ENCODE measurements around the gene TRAPPC11. TPM values are rescaled to one million over a fixed set of nuclear protein-coding genes. Genes with fewer than 3 reads are reported as not detected.
"Not testable (repeated sequence)": the region's sequence is repeated elsewhere in the genome, so short reads cannot be mapped to it uniquely, and the experiment has no call there.

TRAPPC11 gene
- total RNA-seq, 1 donor from 2014 or later = 31.6 TPM

- DNase-seq (ENCODE audit: low spot score) = no peak
Measured at GRCh38 chr4:183721207-183722081, 62.4 kb downstream of the TRAPPC11 start.

GRCh38 chr4:183722731-183723560 lies 63.9 kb downstream of the TRAPPC11 start:
- no peak for DNase-seq (ENCODE audit: low spot score)

- no peak for DNase-seq (ENCODE audit: low spot score)
Measured at GRCh38 chr4:183723561-183724228, 64.6 kb downstream of the TRAPPC11 start.

GRCh38 chr4:183725585-183725984 lies 66.5 kb downstream of the TRAPPC11 start:
- not testable (repeated sequence) for DNase-seq (ENCODE audit: low spot score)

- DNase-seq (ENCODE audit: low spot score) = no peak
Measured at GRCh38 chr4:183727482-183727881, 68.4 kb downstream of the TRAPPC11 start.

- no peak for DNase-seq (ENCODE audit: low spot score)
Measured at GRCh38 chr4:183728223-183729068, 69.4 kb downstream of the TRAPPC11 start.

GRCh38 chr4:183729069-183729406 lies 69.9 kb downstream of the TRAPPC11 start:
- DNase-seq (ENCODE audit: low spot score) = no peak

- no peak for DNase-seq (ENCODE audit: low spot score)
Measured at GRCh38 chr4:183729430-183730328, 70.6 kb downstream of the TRAPPC11 start.

GRCh38 chr4:183732296-183732695 lies 73.2 kb downstream of the TRAPPC11 start:
- no peak for DNase-seq (ENCODE audit: low spot score)

- no peak for DNase-seq (ENCODE audit: low spot score)
Measured at GRCh38 chr4:183733181-183733580, 74.1 kb downstream of the TRAPPC11 start.

- DNase-seq (ENCODE audit: low spot score) = no peak
Measured at GRCh38 chr4:183738081-183738673, 79.1 kb downstream of the TRAPPC11 start.

GRCh38 chr4:183738961-183739360 lies 79.9 kb downstream of the TRAPPC11 start:
- no peak for DNase-seq (ENCODE audit: low spot score)

GRCh38 chr4:183746305-183747229 lies 87.5 kb downstream of the TRAPPC11 start:
- no peak for DNase-seq (ENCODE audit: low spot score)

GRCh38 chr4:183747380-183747779 lies 88.3 kb downstream of the TRAPPC11 start:
- DNase-seq (ENCODE audit: low spot score) = no peak

- DNase-seq (ENCODE audit: low spot score) = no peak
Measured at GRCh38 chr4:183747931-183748670, 89.0 kb downstream of the TRAPPC11 start.

- DNase-seq (ENCODE audit: low spot score) = no peak
Measured at GRCh38 chr4:183751106-183751505, 92.0 kb downstream of the TRAPPC11 start.

- no peak for DNase-seq (ENCODE audit: low spot score)
Measured at GRCh38 chr4:183755596-183755995, 96.5 kb downstream of the TRAPPC11 start.

GRCh38 chr4:183757060-183757459 lies 98.0 kb downstream of the TRAPPC11 start:
- DNase-seq (ENCODE audit: low spot score) = no peak

Measured in mesenteric fat pad (tissue), 1 donor.